ENCODE data around the gene CREB3L4. TPM values are rescaled to one million over a fixed set of nuclear protein-coding genes. Genes with fewer than 3 reads are reported as not detected.

The CREB3L4 gene
- total and polyA plus RNA-seq, 2 of the 13 experiments (the other 11 are each of a cell fraction or from before 2014, with no cell fraction given) = 9.9 to 18.7 TPM

DNA sequence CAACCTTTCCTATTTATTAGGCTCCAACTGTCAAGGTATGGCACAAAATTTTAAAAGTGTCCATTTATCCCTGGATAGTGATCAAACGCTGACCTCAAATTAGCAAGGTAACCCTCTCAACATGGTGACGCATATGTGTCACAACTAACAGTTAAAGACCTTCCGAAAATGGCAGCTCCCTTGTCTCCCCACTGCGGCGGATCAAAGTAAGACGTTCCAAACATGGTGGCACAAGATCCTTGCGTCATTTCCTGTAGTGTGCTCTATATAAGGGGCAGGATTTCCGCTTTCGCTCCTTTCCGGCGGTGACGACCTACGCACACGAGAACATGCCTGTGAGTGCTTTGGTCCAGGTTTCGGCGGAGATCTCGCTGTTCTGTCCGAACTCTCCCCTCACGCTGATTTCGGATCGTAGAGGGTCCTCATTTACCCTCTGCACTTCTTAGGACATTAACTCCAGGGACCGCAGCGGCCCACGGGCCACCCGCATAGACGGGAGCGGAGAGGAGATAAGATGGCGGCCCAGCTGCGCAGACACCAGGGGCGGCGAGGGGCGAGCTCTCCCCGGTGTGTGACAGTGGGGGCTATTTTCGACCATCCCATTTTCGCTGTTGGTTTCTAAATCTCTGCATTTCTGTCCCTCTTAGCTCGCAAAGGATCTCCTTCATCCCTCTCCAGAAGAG lies 22.9 kb downstream of the CREB3L4 start, which contains the start of gene RPS27 (continued):
- 0 out of 2 replicates have a peak, but pooled peaks have one; percentile 53 for TF ChIP-seq MTF2 (CRISPR knock-in tag; IDR thresholded peaks at IDR 0.05; ENCODE audit: borderline replicate concordance)
- TF ChIP-seq MNT (IDR thresholded peaks at IDR 0.05) = no peak
- no peak for TF ChIP-seq ZNF552 (CRISPR knock-in tag; IDR thresholded peaks at IDR 0.05; ENCODE audit: borderline replicate concordance)
- peak; percentile 91 for TF ChIP-seq ZFX (CRISPR knock-in tag; IDR thresholded peaks at IDR 0.05; ENCODE audit: low read depth)
- TF ChIP-seq, protein P1, sequence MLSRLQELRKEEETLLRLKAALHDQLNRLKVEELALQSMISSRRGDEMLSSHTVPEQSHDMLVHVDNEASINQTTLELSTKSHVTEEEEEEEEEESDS (CRISPR knock-in tag; IDR thresholded peaks at IDR 0.05; ENCODE audit: borderline replicate concordance) = no peak
- TF ChIP-seq, protein P2, sequence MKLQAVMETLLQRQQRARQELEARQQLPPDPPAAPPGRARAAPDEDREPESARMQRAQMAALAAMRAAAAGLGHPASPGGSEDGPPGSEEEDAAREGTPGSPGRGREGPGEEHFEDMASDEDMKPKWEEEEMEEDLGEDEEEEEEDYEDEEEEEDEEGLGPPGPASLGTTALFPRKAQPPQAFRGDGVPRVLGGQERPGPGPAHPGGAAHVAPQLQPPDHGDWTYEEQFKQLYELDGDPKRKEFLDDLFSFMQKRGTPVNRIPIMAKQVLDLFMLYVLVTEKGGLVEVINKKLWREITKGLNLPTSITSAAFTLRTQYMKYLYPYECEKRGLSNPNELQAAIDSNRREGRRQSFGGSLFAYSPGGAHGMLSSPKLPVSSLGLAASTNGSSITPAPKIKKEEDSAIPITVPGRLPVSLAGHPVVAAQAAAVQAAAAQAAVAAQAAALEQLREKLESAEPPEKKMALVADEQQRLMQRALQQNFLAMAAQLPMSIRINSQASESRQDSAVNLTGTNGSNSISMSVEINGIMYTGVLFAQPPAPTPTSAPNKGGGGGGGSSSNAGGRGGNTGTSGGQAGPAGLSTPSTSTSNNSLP (IDR thresholded peaks at IDR 0.05; ENCODE audit: low read depth, low read length) = no peak
- 0 out of 2 replicates have a peak, but pooled peaks have one; percentile 49 for TF ChIP-seq HIVEP1 (CRISPR knock-in tag; IDR thresholded peaks at IDR 0.05)
- TF ChIP-seq KLF11 (CRISPR knock-in tag; IDR thresholded peaks at IDR 0.05) = peak; percentile 90
- TF ChIP-seq PCBP1 (IDR thresholded peaks at IDR 0.05; ENCODE audit: borderline replicate concordance, low read depth, low read length) = no peak
- 0 out of 2 replicates have a peak, but pooled peaks have one; percentile 76 for TF ChIP-seq ZNF737 (CRISPR knock-in tag; IDR thresholded peaks at IDR 0.05; ENCODE audit: borderline replicate concordance)
- TF ChIP-seq, protein P3, sequence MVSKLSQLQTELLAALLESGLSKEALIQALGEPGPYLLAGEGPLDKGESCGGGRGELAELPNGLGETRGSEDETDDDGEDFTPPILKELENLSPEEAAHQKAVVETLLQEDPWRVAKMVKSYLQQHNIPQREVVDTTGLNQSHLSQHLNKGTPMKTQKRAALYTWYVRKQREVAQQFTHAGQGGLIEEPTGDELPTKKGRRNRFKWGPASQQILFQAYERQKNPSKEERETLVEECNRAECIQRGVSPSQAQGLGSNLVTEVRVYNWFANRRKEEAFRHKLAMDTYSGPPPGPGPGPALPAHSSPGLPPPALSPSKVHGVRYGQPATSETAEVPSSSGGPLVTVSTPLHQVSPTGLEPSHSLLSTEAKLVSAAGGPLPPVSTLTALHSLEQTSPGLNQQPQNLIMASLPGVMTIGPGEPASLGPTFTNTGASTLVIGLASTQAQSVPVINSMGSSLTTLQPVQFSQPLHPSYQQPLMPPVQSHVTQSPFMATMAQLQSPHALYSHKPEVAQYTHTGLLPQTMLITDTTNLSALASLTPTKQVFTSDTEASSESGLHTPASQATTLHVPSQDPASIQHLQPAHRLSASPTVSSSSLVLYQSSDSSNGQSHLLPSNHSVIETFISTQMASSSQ (IDR thresholded peaks at IDR 0.05; ENCODE audit: low read depth) = 0 out of 2 replicates have a peak, but pooled peaks have one; percentile 34
- TF ChIP-seq, protein P3 (CRISPR knock-in tag; IDR thresholded peaks at IDR 0.05; ENCODE audit: borderline replicate concordance) = peak; percentile 73; the same call in 1 of the 2 replicates
- no peak for TF ChIP-seq ZNF513 (CRISPR knock-in tag; conservative IDR thresholded peaks at IDR 0.05)
- peak; percentile 91; the same call in 1 of the 2 replicates for TF ChIP-seq MYC (CRISPR knock-in tag; IDR thresholded peaks at IDR 0.05; ENCODE audit: borderline replicate concordance)
- 0 out of 2 replicates have a peak, but pooled peaks have one; percentile 29 for TF ChIP-seq ZBTB7B (CRISPR knock-in tag; IDR thresholded peaks at IDR 0.05)
- TF ChIP-seq, protein P4, sequence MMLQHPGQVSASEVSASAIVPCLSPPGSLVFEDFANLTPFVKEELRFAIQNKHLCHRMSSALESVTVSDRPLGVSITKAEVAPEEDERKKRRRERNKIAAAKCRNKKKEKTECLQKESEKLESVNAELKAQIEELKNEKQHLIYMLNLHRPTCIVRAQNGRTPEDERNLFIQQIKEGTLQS (CRISPR knock-in tag; IDR thresholded peaks at IDR 0.05) = peak; percentile 58; the same call in 1 of the 2 replicates
- TF ChIP-seq ZNF761 (CRISPR knock-in tag; conservative IDR thresholded peaks at IDR 0.05) = peak; percentile 91
- TF ChIP-seq ZSCAN12 (CRISPR knock-in tag; IDR thresholded peaks at IDR 0.05) = 0 out of 2 replicates have a peak, but pooled peaks have one; percentile 24
- TF ChIP-seq HOXA7 (CRISPR knock-in tag; IDR thresholded peaks at IDR 0.05) = no peak

All from HepG2 (cell line).